Neural cell (in vitro differentiated cells): ENCODE measurements around the gene FMN2.

ENCODE experiments used
- CTCF ChIP-seq: fragments of 450-650 bp; IDR thresholded peaks from 2 replicates; pipeline ENCODE4 v1.5.1; 2014; ENCODE audit warnings: antibody characterized with exemption, mild to moderate bottlenecking, moderate library complexity; ENCODE audit not compliant: poor library complexity, severe bottlenecking
- EP300 ChIP-seq: fragments of 450-650 bp; conservative IDR thresholded peaks from 2 replicates; pipeline ENCODE4 v1.6.1; 2014; ENCODE audit warnings: antibody characterized with exemption, mild to moderate bottlenecking, moderate library complexity; ENCODE audit not compliant: poor library complexity, severe bottlenecking
- EZH2 ChIP-seq: fragments of 200-600, 300-800 bp; shearing (Covaris generic), sonication (generic); IDR thresholded peaks from 2 replicates; pipeline ENCODE4 v1.6.1; 2014; ENCODE audit warnings: antibody characterized with exemption, low read length, borderline replicate concordance, mild to moderate bottlenecking; ENCODE audit not compliant: insufficient read depth, poor library complexity, severe bottlenecking
- MXI1 ChIP-seq: fragments of 450-650 bp; conservative IDR thresholded peaks from 2 replicates; pipeline ENCODE4 v1.6.1; 2014; ENCODE audit warnings: antibody characterized with exemption, mild to moderate bottlenecking; ENCODE audit not compliant: poor library complexity, severe bottlenecking
- POLR2AphosphoS5 ChIP-seq: IDR thresholded peaks from 2 replicates; pipeline ENCODE4 v1.6.1; 2012
- SMC3 ChIP-seq: fragments of 450-650 bp; conservative IDR thresholded peaks from 2 replicates; pipeline ENCODE4 v1.6.1; 2014; ENCODE audit warnings: antibody characterized with exemption, mild to moderate bottlenecking, moderate library complexity; ENCODE audit not compliant: poor library complexity
- TAF1 ChIP-seq: IDR thresholded peaks from 2 replicates; pipeline ENCODE4 v1.6.1; 2012; ENCODE audit warnings: low read depth

DNA sequence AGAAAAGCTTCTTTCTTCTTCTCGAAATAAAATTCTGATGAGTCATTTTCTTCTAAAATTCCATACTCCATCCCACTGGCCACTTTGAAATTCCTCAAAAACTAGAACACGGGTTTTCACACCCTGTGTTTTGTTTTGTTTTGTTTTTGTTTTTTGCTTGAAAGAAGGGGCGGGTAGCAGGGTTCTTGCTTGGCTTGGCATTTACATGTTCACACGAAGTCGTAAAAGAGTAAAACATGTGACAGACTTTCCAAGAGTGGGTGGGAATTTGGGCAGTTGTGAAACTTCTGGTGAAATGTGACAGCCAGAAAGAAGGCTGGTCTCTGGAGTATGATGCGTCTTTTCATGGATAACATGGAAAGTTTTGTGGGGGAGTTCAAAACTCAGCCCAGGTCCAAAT, 47.1 kb upstream of the FMN2 start:
- no peak for TF ChIP-seq EZH2
- no peak for TF ChIP-seq MXI1
- TF ChIP-seq CTCF, result no peak
- TF ChIP-seq POLR2AphosphoS5, result no peak
- TF ChIP-seq SMC3, result no peak
- TF ChIP-seq EP300, result no peak
- TF ChIP-seq TAF1, result no peak
